Astrocyte (in vitro differentiated cells and primary cell): ENCODE results near the gene POLR2L. TPM values are rescaled to one million over a fixed set of nuclear protein-coding genes. Genes with fewer than 3 reads are reported as not detected.
A peak's percentile ranks its signal among the peaks of the same experiment; 100 is the strongest.

Experiments used
- DNase-seq: peaks from one replicate; pipeline ENCODE4 v3.0.0-alpha.2; 2010; ENCODE audit warnings: low read depth
- FAIRE-seq: peaks from 2 replicates; lab custom pipeline; 2011; peaks lifted over from hg19 to GRCh38; lab: Jason Lieb, UNC
- H2AFZ ChIP-seq: 2 replicates; pipeline ENCODE4 v1.6.0; 2012; ENCODE audit warnings: low read depth, low read length, inconsistent platforms
- H3K27ac ChIP-seq: 2 replicates; pipeline ENCODE4 v1.5.1; 2011; ENCODE audit warnings: low read depth, low read length, inconsistent platforms
- H3K27me3 ChIP-seq: 2 replicates; pipeline ENCODE4 v1.6.0; 2011; ENCODE audit warnings: low read length, inconsistent platforms; ENCODE audit not compliant: insufficient read depth
- H3K36me3 ChIP-seq: 2 replicates; pipeline ENCODE4 v1.5.1; 2011; ENCODE audit warnings: low read length, inconsistent platforms; ENCODE audit not compliant: insufficient read depth
- H3K4me1 ChIP-seq: 2 replicates; pipeline ENCODE4 v1.5.1; 2011; ENCODE audit warnings: low read length, inconsistent platforms; ENCODE audit not compliant: insufficient read depth
- H3K4me2 ChIP-seq: 2 replicates; pipeline ENCODE4 v1.6.0; 2012; ENCODE audit warnings: low read length, inconsistent platforms
- H3K4me3 ChIP-seq: 2 replicates; pipeline ENCODE4 v1.5.1; 2011; ENCODE audit warnings: low read depth, mild to moderate bottlenecking, low read length, inconsistent platforms; ENCODE audit not compliant: insufficient read depth
- H3K79me2 ChIP-seq: 2 replicates; pipeline ENCODE4 v1.6.0; 2012; ENCODE audit warnings: mild to moderate bottlenecking, low read length, inconsistent platforms; ENCODE audit not compliant: insufficient read depth
- H3K9ac ChIP-seq: 2 replicates; pipeline ENCODE4 v1.6.0; 2012; ENCODE audit warnings: mild to moderate bottlenecking, low read length, inconsistent platforms
- H3K9me3 ChIP-seq: 2 replicates; pipeline ENCODE4 v1.5.1; 2012; ENCODE audit warnings: low read depth, mild to moderate bottlenecking, low read length, inconsistent platforms; ENCODE audit not compliant: insufficient read depth
- H4K20me1 ChIP-seq: 2 replicates; pipeline ENCODE4 v1.6.0; 2012; ENCODE audit warnings: low read length, inconsistent platforms; ENCODE audit not compliant: insufficient read depth
- H3K27ac Mint-ChIP-seq: one replicate; pipeline ENCODE4 v1.8.0; 2021; ENCODE audit warnings: mild to moderate bottlenecking, mixed read lengths; ENCODE audit not compliant: unreplicated experiment
- H3K27me3 Mint-ChIP-seq: one replicate; pipeline ENCODE4 v1.8.0; 2021; ENCODE audit warnings: low read depth, mixed read lengths; ENCODE audit not compliant: unreplicated experiment
- H3K36me3 Mint-ChIP-seq: one replicate; pipeline ENCODE4 v1.8.0; 2021; ENCODE audit warnings: low read depth, mixed read lengths; ENCODE audit not compliant: unreplicated experiment
- H3K4me1 Mint-ChIP-seq: one replicate; pipeline ENCODE4 v1.8.0; 2021; ENCODE audit warnings: low read depth, mixed read lengths; ENCODE audit not compliant: unreplicated experiment
- H3K4me3 Mint-ChIP-seq: one replicate; pipeline ENCODE4 v1.8.0; 2021; ENCODE audit warnings: mild to moderate bottlenecking, moderate library complexity, mixed read lengths; ENCODE audit not compliant: unreplicated experiment
- H3K9me3 Mint-ChIP-seq: one replicate; pipeline ENCODE4 v1.8.0; 2021; ENCODE audit warnings: mild to moderate bottlenecking, mixed read lengths; ENCODE audit not compliant: unreplicated experiment
- EZH2 ChIP-seq: IDR thresholded peaks from 2 replicates; pipeline ENCODE4 v1.6.1; 2012; ENCODE audit warnings: mild to moderate bottlenecking, low read length, inconsistent platforms; ENCODE audit not compliant: insufficient read depth
- total RNA-seq: library from RNA; stranded (reverse); gene quantifications from 2 replicates; pipeline ENCODE4 v1.2.1, GENCODE V29; 2021
- TF ChIP-seq, protein P1 (sequence below): IDR thresholded peaks from 2 replicates; pipeline ENCODE4 v1.5.1; 2011; ENCODE audit warnings: low read depth, mild to moderate bottlenecking, inconsistent platforms, low read length, moderate library complexity; ENCODE audit not compliant: insufficient read depth

Gene POLR2L
- total RNA-seq, 1 donor from 2014 or later = 212 TPM

DNA sequence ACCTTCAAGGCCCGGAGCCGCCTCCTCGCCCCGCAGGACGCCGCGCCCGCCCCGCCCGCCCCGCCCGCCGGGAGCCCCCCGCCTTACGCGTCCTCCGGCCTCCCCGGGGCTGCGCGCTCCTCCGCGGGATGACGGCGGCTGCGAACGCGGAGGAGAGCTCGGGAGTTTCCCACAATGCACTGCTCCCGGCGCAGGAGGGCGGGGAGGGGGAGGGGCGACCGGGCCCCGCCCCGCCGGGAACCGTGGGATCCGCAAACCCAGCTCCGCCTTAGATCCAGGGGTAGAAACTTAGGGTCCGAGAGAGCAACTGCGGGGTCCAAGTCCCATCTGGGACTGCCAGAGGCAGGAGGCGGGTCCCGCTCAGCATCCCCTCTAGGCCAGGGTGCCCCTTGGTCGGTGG lies 52.4 kb downstream of the POLR2L start, which contains the start of gene CEND1:
Gene CEND1 (minus strand): TSS at position 148 of the 400 bp plus-strand sequence. CDS start 1,514 bp downstream, outside the sequence.
- Histone ChIP-seq H3K79me2 (no peaks in the 10 kb centered on the region), H4K20me1 (peaks cover 28% of the 10 kb centered on the region), H3K4me3 (peak within 1 kb of the TSS; percentile 23), H3K27ac (no peak within 1 kb of the TSS), H3K9me3 (no peaks in the 10 kb centered on the region), H3K4me1 (no peaks in the 10 kb centered on the region), H3K36me3 (no peaks in the 10 kb centered on the region), H3K9ac (no peak within 1 kb of the TSS), H3K4me2 (peak within 1 kb of the TSS; percentile 55), H2AFZ (no peak within 1 kb of the TSS), H3K27me3 (no peaks in the 10 kb centered on the region)
- Mint-ChIP-seq H3K36me3 (peaks cover 2% of the 10 kb centered on the region), H3K27ac (no peak within 1 kb of the TSS), H3K9me3 (no peaks in the 10 kb centered on the region), H3K4me1 (no peaks in the 10 kb centered on the region), H3K27me3 (no peaks in the 10 kb centered on the region), H3K4me3 (no peak within 1 kb of the TSS)
- no peak for DNase-seq
- FAIRE-seq = no peak
- TF ChIP-seq, protein P1, sequence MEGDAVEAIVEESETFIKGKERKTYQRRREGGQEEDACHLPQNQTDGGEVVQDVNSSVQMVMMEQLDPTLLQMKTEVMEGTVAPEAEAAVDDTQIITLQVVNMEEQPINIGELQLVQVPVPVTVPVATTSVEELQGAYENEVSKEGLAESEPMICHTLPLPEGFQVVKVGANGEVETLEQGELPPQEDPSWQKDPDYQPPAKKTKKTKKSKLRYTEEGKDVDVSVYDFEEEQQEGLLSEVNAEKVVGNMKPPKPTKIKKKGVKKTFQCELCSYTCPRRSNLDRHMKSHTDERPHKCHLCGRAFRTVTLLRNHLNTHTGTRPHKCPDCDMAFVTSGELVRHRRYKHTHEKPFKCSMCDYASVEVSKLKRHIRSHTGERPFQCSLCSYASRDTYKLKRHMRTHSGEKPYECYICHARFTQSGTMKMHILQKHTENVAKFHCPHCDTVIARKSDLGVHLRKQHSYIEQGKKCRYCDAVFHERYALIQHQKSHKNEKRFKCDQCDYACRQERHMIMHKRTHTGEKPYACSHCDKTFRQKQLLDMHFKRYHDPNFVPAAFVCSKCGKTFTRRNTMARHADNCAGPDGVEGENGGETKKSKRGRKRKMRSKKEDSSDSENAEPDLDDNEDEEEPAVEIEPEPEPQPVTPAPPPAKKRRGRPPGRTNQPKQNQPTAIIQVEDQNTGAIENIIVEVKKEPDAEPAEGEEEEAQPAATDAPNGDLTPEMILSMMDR = no peak
- no peak for TF ChIP-seq EZH2

Other genes starting within 250 kb of the POLR2L start
- 75.4 and 80.6 TPM in 2 replicates for gene IRF7, start 226.6 kb downstream of the POLR2L start, total RNA-seq
- gene CDHR5, start 217.6 kb downstream of the POLR2L start, total RNA-seq = 0.12 TPM in 1 of 2 replicates, not detected in the other
- 2.0 and 4.0 TPM in 2 replicates for gene SCT, start 215.3 kb downstream of the POLR2L start, total RNA-seq
- 9.9 and 12.0 TPM in 2 replicates for gene DRD4, start 205.3 kb downstream of the POLR2L start, total RNA-seq
- 44.1 and 48.9 TPM in 2 replicates for gene DEAF1, start 147.3 kb downstream of the POLR2L start, total RNA-seq
- 16.1 and 18.4 TPM in 2 replicates for gene TMEM80, start 146.7 kb downstream of the POLR2L start, total RNA-seq
- gene EPS8L2, start 136.3 kb downstream of the POLR2L start, total RNA-seq = 103 and 129 TPM in 2 replicates
- 150 and 155 TPM in 2 replicates for gene TALDO1, start 95.1 kb downstream of the POLR2L start, total RNA-seq
- 51.9 and 60.0 TPM in 2 replicates for gene GATD1, start 65.0 kb downstream of the POLR2L start, total RNA-seq
- gene CEND1, start 52.4 kb downstream of the POLR2L start, total RNA-seq = 0.59 and 0.62 TPM in 2 replicates
- gene SLC25A22, start 44.2 kb downstream of the POLR2L start, total RNA-seq = 20.5 and 21.4 TPM in 2 replicates
- gene PIDD1, start 37.3 kb downstream of the POLR2L start, total RNA-seq = 22.2 and 26.8 TPM in 2 replicates
- 1,592 and 1,666 TPM in 2 replicates for gene RPLP2, start 32.6 kb downstream of the POLR2L start, total RNA-seq
- 46.8 and 50.8 TPM in 2 replicates for gene PNPLA2, start 23.6 kb downstream of the POLR2L start, total RNA-seq
- 2.6 TPM in 2 replicates for gene CRACR2B, start 14.6 kb downstream of the POLR2L start, total RNA-seq
- 414 and 421 TPM in 2 replicates for gene CD151, start 9.6 kb downstream of the POLR2L start, total RNA-seq
- gene TSPAN4, start 323 bp upstream of the POLR2L start, total RNA-seq = 69.5 and 75.5 TPM in 2 replicates
- gene CHID1, start 68.3 kb upstream of the POLR2L start, total RNA-seq = 72.6 and 74.6 TPM in 2 replicates
- 105 and 110 TPM in 2 replicates for gene AP2A2, start 83.3 kb upstream of the POLR2L start, total RNA-seq
- not detected in 2 replicates for gene MUC6, start 194.2 kb upstream of the POLR2L start, total RNA-seq
- gene MUC2, start 232.3 kb upstream of the POLR2L start, total RNA-seq = not detected in 2 replicates